ENCODE data around the gene PPIF. TPM values are rescaled to one million over a fixed set of nuclear protein-coding genes. Genes with fewer than 3 reads are reported as not detected.
A peak's percentile ranks its signal among the peaks of the same experiment; 100 is the strongest.

PPIF gene
- total and polyA plus RNA-seq, 7 donors = 26.4 to 74.9 (median 48.5) TPM

- TF ChIP-seq POLR2AphosphoS5 (IDR thresholded peaks at IDR 0.05) = no peak
- peak; percentile 72 for DNase-seq
- H3K36me3 ChIP-seq = peaks cover 0 to under 1% (median under 1%) of the 10 kb centered on the region in 4 donors
- no peaks in the 10 kb centered on the region for H3K9me3 ChIP-seq
- WGBS, 2 donors = 88% methylated on average over 22 of the region's 22 CpGs
- intact Hi-C loops (cut with DNase I) = loop anchor here (10.0 kb wide), 3 partner anchors 226 to 826 kb away; partner anchors contain the start of gene ANXA11
- no peak overlapping the region for H3K4me3 ChIP-seq
- H3K27me3 ChIP-seq = no peaks in the 10 kb centered on the region
- peaks cover 3 to 74% (median 63%) of the 10 kb centered on the region in 4 donors for H3K4me1 ChIP-seq
- peak overlapping the region in 2 of 4 donors; percentile 90 to 91 for H3K27ac ChIP-seq
Measured at GRCh38 chr10:79378647-79379511, 31.6 kb downstream of the PPIF start.

- Histone ChIP-seq H3K27ac (peak overlapping the region in 2 of 4 donors; percentile 90 to 91), H3K4me1 (peaks cover 3 to 74% (median 65%) of the 10 kb centered on the region in 4 donors), H3K27me3 (no peaks in the 10 kb centered on the region), H3K4me3 (no peak overlapping the region), H3K9me3 (no peaks in the 10 kb centered on the region), H3K36me3 (peaks cover 0 to 8% (median 4%) of the 10 kb centered on the region in 4 donors)
- intact Hi-C loops (cut with DNase I) = loop anchor here (2.0 to 10.0 kb wide), 4 partner anchors 67 to 825 kb away; partner anchors contain the start of gene ANXA11
- 76 to 79% methylated on average over 9 of the region's 9 CpGs for WGBS, 2 donors
- TF ChIP-seq POLR2AphosphoS5 (IDR thresholded peaks at IDR 0.05) = peak in 3 of 4 donors; percentile 16 to 36 (median 24)
- no peak for TF ChIP-seq CTCF (IDR thresholded peaks at IDR 0.05)
- DNase-seq = peak; percentile 87
Measured at GRCh38 chr10:79379512-79380124, 32.3 kb downstream of the PPIF start.

GRCh38 chr10:79380125-79380945, 33.1 kb downstream of the PPIF start:
- intact Hi-C loops (cut with DNase I) = loop anchor here (2.0 kb wide), 1 partner anchor 66 kb away; no protein-coding TSS in a partner anchor
- no peaks in the 10 kb centered on the region for H3K9me3 ChIP-seq
- DNase-seq = peak; percentile 89
- H3K27ac ChIP-seq = peak overlapping the region in 2 of 4 donors; percentile 90 to 91
- WGBS, 2 donors = 58 to 71% methylated on average over 14 of the region's 14 CpGs
- H3K27me3 ChIP-seq = no peaks in the 10 kb centered on the region
- H3K4me3 ChIP-seq = no peak overlapping the region
- H3K4me1 ChIP-seq = peaks cover 3 to 67% (median 58%) of the 10 kb centered on the region in 4 donors
- peak in 2 of 4 donors; percentile 20 to 25 for TF ChIP-seq POLR2AphosphoS5 (IDR thresholded peaks at IDR 0.05)
- TF ChIP-seq CTCF (IDR thresholded peaks at IDR 0.05) = no peak
- TF ChIP-seq POLR2A (IDR thresholded peaks at IDR 0.05) = no peak
- TF ChIP-seq EP300 (IDR thresholded peaks at IDR 0.05) = no peak
- peaks cover 0 to 15% (median 7%) of the 10 kb centered on the region in 4 donors for H3K36me3 ChIP-seq

GRCh38 chr10:79380946-79381721, 33.9 kb downstream of the PPIF start:
- Histone ChIP-seq H3K4me1 (peaks cover 3 to 59% (median 52%) of the 10 kb centered on the region in 4 donors), H3K4me3 (no peak overlapping the region), H3K9me3 (no peaks in the 10 kb centered on the region), H3K36me3 (peaks cover 0 to 23% (median 9%) of the 10 kb centered on the region in 4 donors), H3K27me3 (no peaks in the 10 kb centered on the region), H3K27ac (peak overlapping the region in 2 of 4 donors; percentile 90 to 91)
- DNase-seq = peak; percentile 71
- TF ChIP-seq POLR2AphosphoS5 (IDR thresholded peaks at IDR 0.05) (peak in 2 of 4 donors; percentile 6 to 22), CTCF (IDR thresholded peaks at IDR 0.05) (no peak)
- 80 to 82% methylated on average over 9 of the region's 9 CpGs for WGBS, 2 donors
- intact Hi-C loops (cut with DNase I) = loop anchor here (2.0 kb wide), 1 partner anchor 66 kb away; no protein-coding TSS in a partner anchor
